Measurements from ENCODE around the gene PKNOX2.

PKNOX2 gene

DNA sequence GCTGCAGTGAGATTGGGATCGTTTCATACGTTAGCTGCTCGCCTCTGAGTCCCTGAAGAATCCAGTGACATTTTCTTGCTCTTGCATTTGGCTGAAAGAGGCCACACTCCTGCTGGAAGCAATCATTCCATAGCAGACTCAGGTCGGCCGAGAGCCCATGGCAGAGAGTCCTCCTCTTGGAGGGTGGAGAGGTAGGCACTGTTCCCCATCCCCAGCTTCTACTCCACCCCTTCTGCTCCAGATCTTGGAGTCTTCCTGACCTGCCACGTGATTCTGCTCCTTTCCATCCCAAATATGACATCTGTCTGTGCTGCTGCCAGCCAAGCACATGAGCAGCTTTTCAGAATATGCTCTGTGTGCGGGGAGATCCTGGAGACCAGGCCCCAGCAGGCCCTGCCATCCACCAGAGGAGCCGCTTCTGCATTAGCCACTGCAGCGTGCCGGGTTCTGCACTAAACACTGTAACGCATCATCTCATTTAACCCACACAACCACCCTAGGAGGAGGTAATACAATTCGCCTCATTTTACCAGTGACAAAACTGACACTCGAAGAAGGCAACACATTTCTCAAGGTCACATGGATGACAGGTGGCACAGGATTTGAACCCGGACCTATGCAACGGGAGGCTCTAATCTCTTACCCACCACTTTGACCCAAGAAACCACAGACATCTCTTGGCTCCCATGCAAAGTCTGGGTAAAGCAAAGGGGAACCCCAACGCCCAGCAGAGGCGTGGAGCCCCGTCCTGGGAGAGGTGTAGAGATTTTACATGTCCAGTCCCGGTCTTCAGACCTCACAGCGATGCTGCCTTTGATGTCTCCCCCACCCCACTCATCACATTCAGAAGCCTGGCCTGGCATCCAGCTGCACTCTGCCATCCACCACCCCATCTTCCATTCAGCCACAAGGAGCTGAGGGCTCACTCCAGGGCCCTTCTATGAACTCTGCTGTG lies 252.7 kb downstream of the PKNOX2 start:
- CTCF ChIA-PET, result interaction anchor here (1.3 to 10.0 kb wide), 3 partner anchors 13 kb away, joined by 4 to 92 read pairs (median 40); no protein-coding TSS in a partner anchor
- DNase-seq (ENCODE audit: low read depth, low spot score), result no peak
- TF ChIP-seq, protein P1, sequence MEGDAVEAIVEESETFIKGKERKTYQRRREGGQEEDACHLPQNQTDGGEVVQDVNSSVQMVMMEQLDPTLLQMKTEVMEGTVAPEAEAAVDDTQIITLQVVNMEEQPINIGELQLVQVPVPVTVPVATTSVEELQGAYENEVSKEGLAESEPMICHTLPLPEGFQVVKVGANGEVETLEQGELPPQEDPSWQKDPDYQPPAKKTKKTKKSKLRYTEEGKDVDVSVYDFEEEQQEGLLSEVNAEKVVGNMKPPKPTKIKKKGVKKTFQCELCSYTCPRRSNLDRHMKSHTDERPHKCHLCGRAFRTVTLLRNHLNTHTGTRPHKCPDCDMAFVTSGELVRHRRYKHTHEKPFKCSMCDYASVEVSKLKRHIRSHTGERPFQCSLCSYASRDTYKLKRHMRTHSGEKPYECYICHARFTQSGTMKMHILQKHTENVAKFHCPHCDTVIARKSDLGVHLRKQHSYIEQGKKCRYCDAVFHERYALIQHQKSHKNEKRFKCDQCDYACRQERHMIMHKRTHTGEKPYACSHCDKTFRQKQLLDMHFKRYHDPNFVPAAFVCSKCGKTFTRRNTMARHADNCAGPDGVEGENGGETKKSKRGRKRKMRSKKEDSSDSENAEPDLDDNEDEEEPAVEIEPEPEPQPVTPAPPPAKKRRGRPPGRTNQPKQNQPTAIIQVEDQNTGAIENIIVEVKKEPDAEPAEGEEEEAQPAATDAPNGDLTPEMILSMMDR (IDR thresholded peaks at IDR 0.05; ENCODE audit: insufficient read depth, low read length, missing control alignments), result no peak
- no peak overlapping the region for H3K4me3 ChIP-seq (ENCODE audit: low read depth, low read length)
- POLR2A ChIA-PET, result no interaction called here

DNA sequence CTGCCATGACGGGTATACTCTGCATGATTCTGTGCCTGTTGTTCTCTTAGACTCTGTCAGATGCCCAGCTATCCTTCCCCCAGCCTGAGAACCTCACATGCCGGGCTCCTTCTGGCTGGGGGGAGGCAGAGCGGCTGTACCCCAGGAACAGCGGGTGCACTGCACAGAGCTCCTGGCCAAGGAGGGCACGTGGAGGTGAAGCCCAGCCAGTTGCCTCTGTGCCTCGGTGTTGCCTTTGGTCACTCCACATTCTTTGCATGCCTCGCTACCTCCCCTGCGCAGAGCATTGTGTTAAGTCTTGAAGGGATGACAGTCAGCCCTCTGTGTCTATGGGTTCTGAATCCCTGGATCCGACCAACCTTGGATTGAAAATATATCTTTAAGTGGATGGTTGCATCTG lies 253.8 kb downstream of the PKNOX2 start:
- CTCF ChIA-PET, result interaction anchor here (1.3 kb wide), 1 partner anchor 12 kb away, joined by 4 read pairs; no protein-coding TSS in a partner anchor
- POLR2A ChIA-PET, result no interaction called here
- TF ChIP-seq, protein P1 (IDR thresholded peaks at IDR 0.05; ENCODE audit: insufficient read depth, low read length, missing control alignments), result no peak
- H3K4me3 ChIP-seq (ENCODE audit: low read depth, low read length), result no peak overlapping the region
- DNase-seq (ENCODE audit: low read depth, low spot score), result no peak

DNA sequence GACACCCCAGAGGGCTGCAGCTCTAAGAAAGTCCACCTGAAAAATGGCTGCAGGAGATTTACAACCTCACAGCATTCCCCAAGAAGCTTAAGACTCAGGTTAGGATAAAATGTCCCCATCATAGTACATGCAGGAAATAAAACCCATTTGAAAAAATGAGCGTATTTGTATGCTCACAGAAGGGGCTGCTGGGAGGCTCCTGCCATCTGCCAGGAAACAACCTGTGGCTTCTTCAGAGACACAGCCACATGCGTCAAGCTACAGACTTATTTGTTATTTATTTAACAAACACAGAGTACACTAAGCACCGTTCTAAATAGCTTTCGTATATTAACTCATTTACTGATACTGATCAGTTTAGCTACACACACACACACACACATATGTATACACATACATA lies 258.1 kb downstream of the PKNOX2 start:
- ChIA-PET POLR2A (no interaction called here), CTCF (interaction anchor here (0.9 to 4.3 kb wide), 11 partner anchors 9 to 453 kb away, joined by 3 to 21 read pairs (median 4); no protein-coding TSS in a partner anchor)
- TF ChIP-seq, protein P1 (IDR thresholded peaks at IDR 0.05; ENCODE audit: insufficient read depth, low read length, missing control alignments), result no peak
- no peak for DNase-seq (ENCODE audit: low read depth, low spot score)
- H3K4me3 ChIP-seq (ENCODE audit: low read depth, low read length), result no peak overlapping the region

DNA sequence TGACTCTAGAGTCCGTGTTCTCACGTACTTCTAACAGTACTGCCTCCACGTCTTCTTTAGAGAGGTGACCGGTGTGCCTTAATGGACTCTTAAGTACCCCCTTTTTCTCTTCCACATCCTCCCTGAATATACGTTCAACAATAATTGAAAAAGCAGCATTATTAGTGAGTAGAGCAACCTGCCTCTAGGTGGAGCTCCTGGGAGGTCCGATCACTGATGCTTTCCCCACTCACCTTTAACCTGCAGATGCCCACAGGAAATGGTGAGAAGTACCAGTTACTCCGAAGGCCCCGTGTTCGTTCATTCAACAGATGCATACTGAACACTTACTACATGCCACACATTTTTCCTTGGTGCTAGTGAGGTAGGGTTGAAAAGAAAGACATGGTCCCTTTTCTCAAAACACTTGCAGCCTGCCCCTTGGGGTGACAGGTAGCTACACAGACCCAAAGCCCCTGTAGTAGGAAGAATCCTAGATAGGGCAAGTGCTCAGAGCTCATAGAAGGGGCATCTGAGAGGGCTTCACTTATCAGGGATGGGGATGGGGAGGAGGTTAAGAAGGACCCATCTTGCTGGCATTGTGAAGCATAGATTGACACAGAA lies 258.8 kb downstream of the PKNOX2 start:
- TF ChIP-seq, protein P1 (IDR thresholded peaks at IDR 0.05; ENCODE audit: insufficient read depth, low read length, missing control alignments), result peak; percentile 25
- ChIA-PET CTCF (interaction anchor here (1.2 to 4.3 kb wide), 9 partner anchors 9 to 331 kb away, joined by 3 to 21 read pairs (median 6); no protein-coding TSS in a partner anchor), POLR2A (no interaction called here)
- no peak overlapping the region for H3K4me3 ChIP-seq (ENCODE audit: low read depth, low read length)
- no peak for DNase-seq (ENCODE audit: low read depth, low spot score)

DNA sequence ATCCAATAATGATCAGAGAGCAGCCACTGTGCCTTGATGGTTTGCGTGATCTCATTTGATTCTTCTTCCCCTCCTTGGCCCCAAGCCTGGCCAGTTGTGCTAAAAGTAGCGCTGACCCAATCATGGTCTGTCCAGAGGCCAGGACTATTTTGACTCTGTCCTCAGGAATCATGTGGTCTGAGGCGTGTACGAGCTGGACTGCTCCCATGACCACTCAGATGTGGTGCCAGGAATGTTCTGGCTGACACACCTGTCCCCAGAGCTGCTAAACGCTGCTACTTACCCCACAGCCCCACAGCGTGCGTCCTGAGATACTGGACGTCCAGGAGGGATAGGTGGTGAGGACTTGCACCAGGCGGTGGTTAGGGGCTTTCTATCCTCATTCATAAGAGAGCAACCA lies 261.1 kb downstream of the PKNOX2 start:
- CTCF ChIA-PET, result interaction anchor here (1.0 to 11.5 kb wide), 4 partner anchors 13 to 457 kb away, joined by 3 to 92 read pairs (median 26); no protein-coding TSS in a partner anchor

More for the DNA sequence above, 261.1 kb downstream of the PKNOX2 start:
- TF ChIP-seq, protein P1 (IDR thresholded peaks at IDR 0.05; ENCODE audit: insufficient read depth, low read length, missing control alignments), result no peak
- DNase-seq (ENCODE audit: low read depth, low spot score), result no peak
- POLR2A ChIA-PET, result no interaction called here
- no peak overlapping the region for H3K4me3 ChIP-seq (ENCODE audit: low read depth, low read length)
